ENCODE measurements around the gene AVPR2. TPM values are rescaled to one million over a fixed set of nuclear protein-coding genes. Genes with fewer than 3 reads are reported as not detected.

AVPR2 gene
- total RNA-seq, 2 donors from 2014 or later: not detected

- DNase-seq (ENCODE audit: low spot score) (no peak), ATAC-seq (ENCODE audit: insufficient number of reproducible peaks, low FRiP score, low read depth) (no peak)
- Histone ChIP-seq H3K27ac (no peak overlapping the region), H3K9me3 (no peaks in the 10 kb centered on the region), H3K36me3 (no peaks in the 10 kb centered on the region), H3K4me3 (no peak overlapping the region), H3K27me3 (replicated peaks; ENCODE audit: insufficient read depth) (no peaks in the 10 kb centered on the region), H3K4me1 (ENCODE audit: control insufficient read depth in 1 of 2, low read depth in 2 of 2) (peaks cover 0 to 7% of the 10 kb centered on the region in 2 donors)
- no peak for TF ChIP-seq CTCF (IDR thresholded peaks at IDR 0.05)
Observed at GRCh38 chrX:153888344-153888743, 16.1 kb upstream of the AVPR2 start.

- H3K4me3 ChIP-seq: no peak overlapping the region
- no peaks in the 10 kb centered on the region for H3K9me3 ChIP-seq
- no peak overlapping the region for H3K27ac ChIP-seq
- no peaks in the 10 kb centered on the region for H3K27me3 ChIP-seq (replicated peaks; ENCODE audit: insufficient read depth)
- peaks cover 0 to 7% of the 10 kb centered on the region in 2 donors for H3K4me1 ChIP-seq (ENCODE audit: control insufficient read depth in 1 of 2, low read depth in 2 of 2)
- no peaks in the 10 kb centered on the region for H3K36me3 ChIP-seq
- TF ChIP-seq CTCF (IDR thresholded peaks at IDR 0.05): no peak
- ATAC-seq (ENCODE audit: insufficient number of reproducible peaks, low FRiP score, low read depth) (no peak), DNase-seq (ENCODE audit: low spot score) (no peak)
Observed at GRCh38 chrX:153889123-153889522, 15.3 kb upstream of the AVPR2 start.

GRCh38 chrX:153897899-153898298 is 6.6 kb upstream of the AVPR2 start:
- ATAC-seq (ENCODE audit: insufficient number of reproducible peaks, low FRiP score, low read depth) (no peak), DNase-seq (ENCODE audit: low spot score) (no peak)
- Histone ChIP-seq H3K36me3 (no peaks in the 10 kb centered on the region), H3K4me3 (no peak overlapping the region), H3K9me3 (no peaks in the 10 kb centered on the region), H3K4me1 (ENCODE audit: control insufficient read depth in 1 of 2, low read depth in 2 of 2) (no peaks in the 10 kb centered on the region), H3K27me3 (replicated peaks; ENCODE audit: insufficient read depth) (no peaks in the 10 kb centered on the region), H3K27ac (no peak overlapping the region)
- TF ChIP-seq CTCF (IDR thresholded peaks at IDR 0.05): no peak

GRCh38 chrX:153900831-153901752 is 3.4 kb upstream of the AVPR2 start:
- H3K27ac ChIP-seq: no peak overlapping the region
- ATAC-seq (ENCODE audit: insufficient number of reproducible peaks, low FRiP score, low read depth) (no peak), DNase-seq (ENCODE audit: low spot score) (no peak)
- no peak overlapping the region for H3K4me3 ChIP-seq
- H3K9me3 ChIP-seq: no peaks in the 10 kb centered on the region
- TF ChIP-seq CTCF (IDR thresholded peaks at IDR 0.05): no peak
- no peaks in the 10 kb centered on the region for H3K4me1 ChIP-seq (ENCODE audit: control insufficient read depth in 1 of 2, low read depth in 2 of 2)
- no peaks in the 10 kb centered on the region for H3K27me3 ChIP-seq (replicated peaks; ENCODE audit: insufficient read depth)
- H3K36me3 ChIP-seq: no peaks in the 10 kb centered on the region

- Histone ChIP-seq H3K27me3 (replicated peaks; ENCODE audit: insufficient read depth) (no peaks in the 10 kb centered on the region), H3K4me1 (ENCODE audit: control insufficient read depth in 1 of 2, low read depth in 2 of 2) (no peaks in the 10 kb centered on the region), H3K4me3 (no peak overlapping the region), H3K36me3 (no peaks in the 10 kb centered on the region), H3K9me3 (no peaks in the 10 kb centered on the region), H3K27ac (no peak overlapping the region)
- TF ChIP-seq CTCF (IDR thresholded peaks at IDR 0.05): no peak
- DNase-seq (ENCODE audit: low spot score) (no peak), ATAC-seq (ENCODE audit: insufficient number of reproducible peaks, low FRiP score, low read depth) (no peak)
Observed at GRCh38 chrX:153901753-153902140, 2.7 kb upstream of the AVPR2 start.

Data from thoracic aorta (tissue), 2 donors.